IMR-90 (cell line): ENCODE data around the gene STX16. TPM values are rescaled to one million over a fixed set of nuclear protein-coding genes. Genes with fewer than 3 reads are reported as not detected.

Source experiments
- ATAC-seq: fragments of 200-7000 bp; cut with Tn5 transposase; 2 replicates; pipeline ENCODE4 v1.9.1; 2020; ENCODE audit warnings: low read depth, mild to moderate bottlenecking, moderate library complexity
- BruUV-seq: library from RNA; stranded (reverse); fragments of 400-500 nt; replicated peaks from 2 replicates; lab custom pipeline; 2021; lab: Mats Ljungman, UMichigan
- CTCF ChIA-PET: fragments of 300-600 bp; formaldehyde crosslinking; extraction: SDS; loops from one replicate; lab custom pipeline; 2021; ENCODE audit warnings: antibody characterized with exemption; lab: Yijun Ruan, JAX
- POLR2A ChIA-PET: fragments of 300-600 bp; sonication (Branson Sonifier 250); formaldehyde crosslinking; loops from one replicate; lab custom pipeline; 2022; ENCODE audit warnings: antibody characterized with exemption; ENCODE audit not compliant: unreplicated experiment; lab: Charles Lee
- DNase-seq: peaks from one replicate; pipeline ENCODE4 v3.0.0; 2013
- H2AFZ ChIP-seq: replicated peaks from 2 replicates; pipeline ENCODE3; 2013; ENCODE audit warnings: low read length, mild to moderate bottlenecking; ENCODE audit not compliant: poor library complexity
- H2AK5ac ChIP-seq: 2 replicates; pipeline ENCODE4 v1.6.1; 2013; ENCODE audit warnings: low read depth, low read length, inconsistent platforms
- H2AK9ac ChIP-seq: replicated peaks from 2 replicates; pipeline ENCODE3; 2013; ENCODE audit warnings: mild to moderate bottlenecking, low read depth, low read length, moderate library complexity; ENCODE audit not compliant: poor library complexity
- H2BK120ac ChIP-seq: 2 replicates; pipeline ENCODE4 v1.6.1; 2013; ENCODE audit warnings: low read depth, low read length, inconsistent platforms
- H2BK15ac ChIP-seq: 3 replicates; pipeline ENCODE4 v1.6.1; 2013; ENCODE audit warnings: low read depth, low read length, inconsistent platforms
- H2BK20ac ChIP-seq: 2 replicates; pipeline ENCODE4 v1.6.1; 2013; ENCODE audit warnings: low read depth, mild to moderate bottlenecking, inconsistent platforms, low read length, moderate library complexity
- H2BK5ac ChIP-seq: 2 replicates; pipeline ENCODE4 v1.6.1; 2013; ENCODE audit warnings: mild to moderate bottlenecking, low read depth, low read length, inconsistent platforms; ENCODE audit not compliant: poor library complexity, severe bottlenecking
- H3K14ac ChIP-seq: replicated peaks from 2 replicates; pipeline ENCODE4 v1.6.1; 2013; ENCODE audit warnings: low read depth, low read length, inconsistent platforms
- H3K18ac ChIP-seq: 2 replicates; pipeline ENCODE4 v1.6.1; 2013; ENCODE audit warnings: low read depth, low read length, control low read depth
- H3K23ac ChIP-seq: 2 replicates; pipeline ENCODE4 v1.6.1; 2013; ENCODE audit warnings: low read depth, low read length, inconsistent platforms
- H3K27ac ChIP-seq: 2 replicates; pipeline ENCODE4 v1.5.1; 2013; ENCODE audit warnings: mild to moderate bottlenecking, control low read depth, low read length; ENCODE audit not compliant: insufficient read depth
- H3K27me3 ChIP-seq: 2 replicates; pipeline ENCODE4 v1.6.1; 2013; ENCODE audit warnings: low read length; ENCODE audit not compliant: control insufficient read depth, insufficient read depth
- H3K36me3 ChIP-seq: 2 replicates; pipeline ENCODE4 v1.6.1; 2013; ENCODE audit warnings: low read length, mixed read lengths; ENCODE audit not compliant: control insufficient read depth, insufficient read depth
- H3K4ac ChIP-seq: 2 replicates; pipeline ENCODE4 v1.6.1; 2013; ENCODE audit warnings: low read depth, low read length, inconsistent platforms
- H3K4me1 ChIP-seq: 2 replicates; pipeline ENCODE4 v1.6.1; 2013; ENCODE audit warnings: low read length, mixed read lengths; ENCODE audit not compliant: control insufficient read depth, insufficient read depth
- H3K4me2 ChIP-seq: 2 replicates; pipeline ENCODE4 v1.6.1; 2013; ENCODE audit warnings: low read depth, mild to moderate bottlenecking, control low read depth, low read length, moderate library complexity
- H3K4me3 ChIP-seq: 2 replicates; pipeline ENCODE4 v1.5.1; 2013; ENCODE audit warnings: low read depth, mild to moderate bottlenecking, control low read depth, low read length, moderate library complexity; ENCODE audit not compliant: insufficient read depth
- H3K56ac ChIP-seq: 2 replicates; pipeline ENCODE4 v1.6.1; 2013; ENCODE audit warnings: low read length, inconsistent platforms; ENCODE audit not compliant: insufficient read depth; ENCODE audit errors: extremely low read depth
- H3K79me1 ChIP-seq, 2 experiments: 2 replicates each; pipeline ENCODE4 v1.6.1; 2013; ENCODE audit warnings: low read length in 2 of 2, inconsistent platforms in 1 of 2, low read depth in 1 of 2
- H3K9ac ChIP-seq: 2 replicates; pipeline ENCODE4 v1.6.1; 2013; ENCODE audit warnings: low read depth, low read length, control low read depth
- H3K9me1 ChIP-seq: 2 replicates; pipeline ENCODE4 v1.6.1; 2013; ENCODE audit warnings: low read length, inconsistent platforms; ENCODE audit not compliant: insufficient read depth
- H3K9me3 ChIP-seq: 2 replicates; pipeline ENCODE4 v1.6.1; 2013; ENCODE audit warnings: low read length; ENCODE audit not compliant: control insufficient read depth, insufficient read depth
- H4K20me1 ChIP-seq: 2 replicates; pipeline ENCODE4 v1.6.1; 2013; ENCODE audit warnings: low read length, inconsistent platforms; ENCODE audit not compliant: insufficient read depth
- H4K5ac ChIP-seq: 2 replicates; pipeline ENCODE4 v1.6.1; 2013; ENCODE audit warnings: mild to moderate bottlenecking, low read depth, low read length, control low read depth
- H4K8ac ChIP-seq, 2 experiments: 2 replicates each; pipeline ENCODE4 v1.6.1; 2013; ENCODE audit warnings: low read depth in 2 of 2, low read length in 2 of 2, control low read depth in 1 of 2, inconsistent platforms in 1 of 2
- H4K91ac ChIP-seq: 2 replicates; pipeline ENCODE4 v1.6.1; 2013; ENCODE audit warnings: low read depth, low read length, inconsistent platforms; ENCODE audit not compliant: insufficient read depth
- BHLHE40 ChIP-seq: fragments of 150-350 bp; IDR thresholded peaks from 2 replicates; pipeline ENCODE4 v1.6.1; 2016; ENCODE audit warnings: mild to moderate bottlenecking, low read depth, low read length
- CEBPB ChIP-seq: IDR thresholded peaks from 2 replicates; pipeline ENCODE4 v1.6.1; 2012; ENCODE audit warnings: low read depth, low read length, improper control_type of control experiment
- CHD1 ChIP-seq: IDR thresholded peaks from 2 replicates; pipeline ENCODE4 v1.6.1; 2012; ENCODE audit warnings: low read depth, low read length, improper control_type of control experiment
- CTCF ChIP-seq: conservative IDR thresholded peaks from 2 replicates; pipeline ENCODE4 v1.5.1; 2012; ENCODE audit warnings: mild to moderate bottlenecking, low read depth, low read length, improper control_type of control experiment
- ELK1 ChIP-seq: fragments of 150-350 bp; IDR thresholded peaks from 2 replicates; pipeline ENCODE4 v1.6.1; 2016; ENCODE audit warnings: low read depth, mild to moderate bottlenecking, low read length, moderate library complexity, borderline replicate concordance
- FOS ChIP-seq: fragments of 150-350 bp; IDR thresholded peaks from 2 replicates; pipeline ENCODE4 v1.6.1; 2016; ENCODE audit warnings: low read depth, low read length
- MAFK ChIP-seq: IDR thresholded peaks from 2 replicates; pipeline ENCODE4 v1.6.1; 2012; ENCODE audit warnings: low read depth, low read length, improper control_type of control experiment
- MAZ ChIP-seq: IDR thresholded peaks from 2 replicates; pipeline ENCODE4 v1.6.1; 2012; ENCODE audit warnings: low read depth, mild to moderate bottlenecking, low read length, improper control_type of control experiment, moderate library complexity, borderline replicate concordance
- MXI1 ChIP-seq: IDR thresholded peaks from 2 replicates; pipeline ENCODE4 v1.6.1; 2012; ENCODE audit warnings: low read depth, mild to moderate bottlenecking, low read length, moderate library complexity, borderline replicate concordance
- NFE2L2 ChIP-seq: fragments of 150-350 bp; IDR thresholded peaks from 2 replicates; pipeline ENCODE4 v1.6.1; 2016; ENCODE audit warnings: low read depth, mild to moderate bottlenecking, low read length
- POLR2A ChIP-seq: IDR thresholded peaks from 2 replicates; pipeline ENCODE4 v1.6.1; 2012; ENCODE audit warnings: mild to moderate bottlenecking, low read depth, low read length
- RAD21 ChIP-seq: IDR thresholded peaks from 2 replicates; pipeline ENCODE4 v1.6.1; 2012; ENCODE audit warnings: low read length, improper control_type of control experiment
- RCOR1 ChIP-seq: IDR thresholded peaks from 2 replicates; pipeline ENCODE4 v1.6.1; 2012; ENCODE audit warnings: mild to moderate bottlenecking, low read length, improper control_type of control experiment; ENCODE audit not compliant: insufficient replicate concordance
- RFX5 ChIP-seq: IDR thresholded peaks from 2 replicates; pipeline ENCODE4 v1.8.0; 2012; ENCODE audit warnings: low read depth, mild to moderate bottlenecking, low read length, moderate library complexity
- SMC3 ChIP-seq: fragments of 150-350 bp; IDR thresholded peaks from 2 replicates; pipeline ENCODE4 v1.6.1; 2016; ENCODE audit warnings: low read depth, mild to moderate bottlenecking, antibody characterized with exemption, low read length, moderate library complexity
- USF2 ChIP-seq: fragments of 150-350 bp; IDR thresholded peaks from 2 replicates; pipeline ENCODE4 v1.6.1; 2017; ENCODE audit warnings: mild to moderate bottlenecking, antibody characterized with exemption, low read length, low read depth
- WGBS, 2 experiments: methylation state at CpG; one replicate each; pipeline versions ENCODE4 v1.1.5 to v1.1.7; 2013; ENCODE audit warnings: missing lambda C conversion rate in 2 of 2; ENCODE audit not compliant: insufficient read length in 1 of 2; ENCODE audit errors: extremely low coverage in 2 of 2; 5-methylcytosine and 5-hydroxymethylcytosine counted together
- dilution Hi-C: fragments of 300-500 bp; cut with HindIII; formaldehyde crosslinking; loops from one replicate; pipeline ENCODE4 v1.14.3; 2018; ENCODE audit warnings: low sequenced_read_pairs; ENCODE audit not compliant: unreplicated experiment
- in situ Hi-C: fragments of 300-500 bp; cut with MboI; formaldehyde crosslinking; loops from 3 replicates; pipeline ENCODE4 v1.14.3; 2019; ENCODE audit warnings: low sequenced_read_pairs, inconsistent platforms, mixed read lengths
- intact Hi-C: fragments of 100-400 bp; cut with micrococcal nuclease; formaldehyde crosslinking; loops from 2 replicates; pipeline ENCODE4 v1.10.0; 2022
- polyA plus RNA-seq, 3 experiments: library from polyadenylated mRNA; depleted of rRNA; stranded (reverse); fragments of >200 nt; gene quantifications; 2 replicates each; pipeline ENCODE4 v1.2.3, GENCODE V29; 2012; ENCODE audit warnings: low replicate concordance in 1 of 3
- total RNA-seq: library from RNA; depleted of rRNA; stranded (reverse); fragments of >200 nt; gene quantifications from 2 replicates; pipeline ENCODE4 v1.2.3, GENCODE V29; 2012

Gene STX16
- total and polyA plus RNA-seq, 2 of the 4 experiments (the other 2 are of a cell fraction): 26.9 to 58.2 TPM

- intact Hi-C loops (no loop called here), in situ Hi-C loops (no loop called here), dilution Hi-C loops (no loop called here)
- H3K4me2 ChIP-seq: no peak overlapping the region
- no peak overlapping the region for H3K4me3 ChIP-seq
- H4K91ac ChIP-seq: no peak overlapping the region
- no peak overlapping the region for H3K27ac ChIP-seq
- no peak overlapping the region for H3K14ac ChIP-seq
- no peak overlapping the region for H2BK5ac ChIP-seq
- DNase-seq: no peak
- H4K20me1 ChIP-seq: no peaks in the 10 kb centered on the region
- H2AK9ac ChIP-seq: no peak overlapping the region
- no peak overlapping the region for H2BK120ac ChIP-seq
- no peak overlapping the region for H3K23ac ChIP-seq
- H3K9me1 ChIP-seq: peaks cover 8% of the 10 kb centered on the region
- no peak overlapping the region for H2BK20ac ChIP-seq
- peaks cover 10% of the 10 kb centered on the region for H3K36me3 ChIP-seq
- no peak overlapping the region for H3K9ac ChIP-seq
- ChIA-PET CTCF (no interaction called here), POLR2A (no interaction called here)
- H4K5ac ChIP-seq: no peak overlapping the region
- H2AK5ac ChIP-seq: no peak overlapping the region
- no peak overlapping the region for H2BK15ac ChIP-seq
- no peak overlapping the region for H3K56ac ChIP-seq
- H3K79me1 ChIP-seq: peaks cover 0 to 12% of the 10 kb centered on the region in 2 experiments; a peak in 2 of 4 replicates
- H3K9me3 ChIP-seq: no peaks in the 10 kb centered on the region
- no peak overlapping the region for H3K18ac ChIP-seq
- no peak overlapping the region for H3K4ac ChIP-seq
- peaks cover 2% of the 10 kb centered on the region; the same call in 1 of the 2 replicates for H3K4me1 ChIP-seq
- no peak overlapping the region for H2AFZ ChIP-seq
- TF ChIP-seq RFX5 (no peak), ELK1 (no peak), MXI1 (no peak), MAFK (no peak), POLR2A (no peak), RAD21 (no peak), FOS (no peak), CTCF (no peak), NFE2L2 (no peak), SMC3 (no peak), RCOR1 (no peak), USF2 (no peak), CEBPB (no peak), CHD1 (no peak), MAZ (no peak), BHLHE40 (no peak)
- H3K27me3 ChIP-seq: no peaks in the 10 kb centered on the region
- no peak for ATAC-seq
- BruUV-seq: no TSS peak
- no peak overlapping the region for H4K8ac ChIP-seq
- WGBS, 2 experiments: no CpG with 5 or more reads among the region's 2 CpGs
Measured at GRCh38 chr20:58684291-58684690, 33.2 kb downstream of the STX16 start.
